ENCODE data around the gene SPRY4. TPM values are rescaled to one million over a fixed set of nuclear protein-coding genes. Genes with fewer than 3 reads are reported as not detected.
"Not testable (repeated sequence)": the region's sequence is repeated elsewhere in the genome, so short reads cannot be mapped to it uniquely, and the experiment has no call there.

The SPRY4 gene
- total RNA-seq, 2 donors from 2014 or later = 8.4 to 21.5 TPM

DNA sequence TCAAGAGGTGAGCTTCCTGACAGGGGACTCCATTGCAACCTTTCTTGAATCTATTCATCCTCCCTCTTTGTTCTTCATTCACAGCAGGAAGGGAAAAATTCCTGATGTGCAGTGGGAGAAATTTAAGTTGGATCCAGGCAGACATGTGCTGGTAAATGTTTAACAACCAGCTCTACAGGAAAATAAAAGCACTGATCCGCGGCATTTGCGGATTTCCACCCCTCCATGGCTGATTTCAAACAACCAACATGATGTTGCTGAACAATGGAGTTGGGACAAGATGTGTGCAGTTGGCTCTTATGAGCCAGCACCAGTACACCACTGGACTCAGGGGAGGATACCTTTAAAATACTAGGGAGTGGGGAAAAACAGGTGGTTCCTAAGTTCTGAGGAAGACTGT is 47.0 kb downstream of the SPRY4 start:
- Histone ChIP-seq H3K36me3 (no peaks in the 10 kb centered on the region), H3K4me3 (no peak overlapping the region), H3K9me3 (no peaks in the 10 kb centered on the region), H3K4me1 (no peaks in the 10 kb centered on the region), H3K27ac (no peak overlapping the region), H3K27me3 (no peaks in the 10 kb centered on the region), H3K9ac (ENCODE audit: low read depth in 2 of 2, low read length in 2 of 2) (no peak overlapping the region)
- intact Hi-C loops (cut with DNase I) = no loop called here
- DNase-seq = no peak
- no peak for TF ChIP-seq CTCF (IDR thresholded peaks at IDR 0.05)

GRCh38 chr5:142276517-142276916 is 48.3 kb downstream of the SPRY4 start:
- Histone ChIP-seq H3K27me3 (no peaks in the 10 kb centered on the region), H3K9ac (ENCODE audit: low read depth in 2 of 2, low read length in 2 of 2) (no peak overlapping the region), H3K36me3 (no peaks in the 10 kb centered on the region), H3K4me3 (no peak overlapping the region), H3K4me1 (no peaks in the 10 kb centered on the region), H3K9me3 (no peaks in the 10 kb centered on the region), H3K27ac (no peak overlapping the region)
- no peak for TF ChIP-seq CTCF (IDR thresholded peaks at IDR 0.05)
- intact Hi-C loops (cut with DNase I) = no loop called here
- no peak for DNase-seq

DNA sequence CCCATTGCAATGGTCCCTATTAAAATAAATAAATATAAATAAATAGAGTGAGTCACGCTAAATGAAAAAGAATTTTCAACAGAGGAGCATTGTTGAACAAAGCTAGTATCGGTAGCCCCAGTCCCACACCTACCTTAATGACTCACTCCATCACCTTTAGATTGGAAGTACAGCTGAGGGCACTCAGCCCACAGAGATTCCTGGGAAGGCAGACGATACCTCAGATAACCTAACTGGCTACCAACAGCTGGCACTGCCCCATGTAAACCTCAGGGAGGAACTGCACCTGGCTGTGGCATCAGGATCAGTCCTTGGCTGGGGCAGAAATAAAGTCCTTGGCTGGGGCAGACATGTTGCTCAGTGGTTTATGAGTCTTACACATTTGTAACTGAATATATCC is 49.3 kb downstream of the SPRY4 start:
- H3K27ac ChIP-seq = no peak overlapping the region
- H3K36me3 ChIP-seq = no peaks in the 10 kb centered on the region
- no peak for DNase-seq
- intact Hi-C loops (cut with DNase I) = no loop called here
- H3K4me1 ChIP-seq = no peaks in the 10 kb centered on the region
- no peaks in the 10 kb centered on the region for H3K9me3 ChIP-seq
- no peak overlapping the region for H3K4me3 ChIP-seq
- H3K27me3 ChIP-seq = no peaks in the 10 kb centered on the region
- no peak for TF ChIP-seq CTCF (IDR thresholded peaks at IDR 0.05)
- H3K9ac ChIP-seq (ENCODE audit: low read depth in 2 of 2, low read length in 2 of 2) = no peak overlapping the region

DNA sequence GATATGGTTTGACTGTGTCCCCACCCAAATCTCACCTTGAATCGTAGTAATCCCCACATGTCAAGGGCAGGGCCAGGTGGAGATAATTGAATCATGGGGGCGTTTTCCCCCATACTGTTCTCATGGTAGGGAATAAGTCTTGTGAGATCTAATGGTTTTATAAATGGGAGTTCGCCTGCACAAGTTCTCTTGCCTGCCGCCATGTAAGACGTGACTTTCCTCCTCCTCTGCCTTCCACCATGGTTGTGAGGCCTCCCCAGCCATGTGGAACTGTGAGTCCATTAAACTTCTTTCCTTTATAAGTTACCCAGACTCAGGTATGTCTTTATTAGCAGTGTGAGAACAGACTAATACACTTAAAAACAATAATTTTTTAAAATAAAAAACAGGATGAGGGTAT is 52.2 kb downstream of the SPRY4 start:
- H3K27me3 ChIP-seq; H3K9me3 ChIP-seq; H3K4me3 ChIP-seq; intact Hi-C loops (cut with DNase I); DNase-seq; H3K9ac ChIP-seq (ENCODE audit: low read depth in 2 of 2, low read length in 2 of 2); H3K4me1 ChIP-seq; H3K27ac ChIP-seq; H3K36me3 ChIP-seq: not testable (repeated sequence)

DNA sequence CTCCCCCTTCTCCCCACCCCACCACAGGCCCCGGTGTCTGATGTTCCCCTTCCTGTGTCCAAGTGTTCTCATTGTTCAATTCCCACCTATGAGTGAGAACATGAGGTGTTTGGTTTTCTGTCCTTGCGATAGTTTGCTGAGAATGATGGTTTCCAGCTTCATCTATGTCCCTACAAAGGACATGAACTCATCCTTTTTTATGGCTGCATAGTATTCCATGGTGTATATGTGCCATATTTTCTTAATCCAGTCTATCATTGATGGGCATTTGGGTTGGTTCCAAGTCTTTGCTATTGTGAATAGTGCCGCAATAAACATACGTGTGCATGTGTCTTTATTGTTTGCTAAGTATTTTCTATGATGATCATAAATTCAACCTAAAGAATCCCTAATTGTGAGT is 60.7 kb downstream of the SPRY4 start:
- H3K4me1 ChIP-seq; H3K4me3 ChIP-seq; DNase-seq; intact Hi-C loops (cut with DNase I); H3K27me3 ChIP-seq; H3K27ac ChIP-seq; H3K9ac ChIP-seq (ENCODE audit: low read depth in 2 of 2, low read length in 2 of 2); H3K36me3 ChIP-seq; H3K9me3 ChIP-seq: not testable (repeated sequence)

- Histone ChIP-seq H3K27me3 (no peaks in the 10 kb centered on the region), H3K9me3 (no peaks in the 10 kb centered on the region), H3K27ac (no peak overlapping the region), H3K9ac (ENCODE audit: low read depth in 2 of 2, low read length in 2 of 2) (no peak overlapping the region), H3K4me3 (no peak overlapping the region), H3K36me3 (no peaks in the 10 kb centered on the region), H3K4me1 (no peaks in the 10 kb centered on the region)
- no peak for TF ChIP-seq CTCF (IDR thresholded peaks at IDR 0.05)
- intact Hi-C loops (cut with DNase I) = no loop called here
- DNase-seq = no peak
Observed at GRCh38 chr5:142263346-142263745, 61.5 kb downstream of the SPRY4 start.

DNA sequence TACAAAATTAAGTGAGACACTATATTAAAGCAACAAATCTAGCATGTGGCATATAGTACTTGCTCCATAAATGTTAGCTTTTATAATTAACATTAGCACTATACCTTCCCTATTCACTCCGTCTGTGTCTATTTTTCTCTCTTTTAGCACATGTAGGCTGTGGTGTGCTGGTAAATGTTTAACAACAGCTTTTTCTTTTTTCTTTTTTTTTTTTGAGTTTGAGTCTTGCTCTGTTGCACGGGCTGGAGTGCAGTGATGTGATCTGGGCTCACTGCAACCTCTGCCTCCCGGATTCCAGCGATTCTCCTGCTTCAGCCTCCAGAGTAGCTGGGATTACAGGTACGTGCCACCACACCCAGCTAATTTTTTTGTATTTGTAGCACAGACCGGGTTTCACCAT is 62.1 kb downstream of the SPRY4 start:
- Histone ChIP-seq H3K9me3 (no peaks in the 10 kb centered on the region), H3K36me3 (no peaks in the 10 kb centered on the region), H3K4me3 (no peak overlapping the region), H3K27me3 (no peaks in the 10 kb centered on the region), H3K4me1 (no peaks in the 10 kb centered on the region), H3K9ac (ENCODE audit: low read depth in 2 of 2, low read length in 2 of 2) (no peak overlapping the region), H3K27ac (no peak overlapping the region)
- intact Hi-C loops (cut with DNase I) = no loop called here
- TF ChIP-seq CTCF (IDR thresholded peaks at IDR 0.05) = no peak
- DNase-seq = no peak

Measured in colonic mucosa (tissue), 4 donors.